ENCODE results near the gene CDH13. TPM values are rescaled to one million over a fixed set of nuclear protein-coding genes. Genes with fewer than 3 reads are reported as not detected.

Gene CDH13
- total RNA-seq, 1 donor from 2014 or later: 81.1 TPM

DNA sequence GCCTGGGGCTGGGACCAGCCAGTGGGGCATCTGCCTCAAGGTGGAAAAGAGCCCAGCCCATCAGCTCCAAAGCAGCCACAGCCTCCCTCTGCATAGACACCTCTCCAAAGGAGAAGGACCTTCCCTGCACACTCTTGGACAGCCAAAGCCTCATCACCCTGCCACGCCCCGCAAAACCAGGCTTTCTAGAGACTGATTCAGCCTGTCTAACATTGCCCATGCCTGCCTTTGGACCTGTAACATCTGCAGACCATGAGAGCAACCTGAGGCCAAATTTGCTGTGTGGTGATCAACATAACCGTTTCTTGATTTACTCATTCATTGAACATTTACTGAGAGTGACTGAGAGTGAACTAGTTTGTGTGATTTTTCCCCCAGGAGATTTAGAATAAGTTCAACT is 961.3 kb downstream of the CDH13 start:
- H3K36me3 Mint-ChIP-seq (ENCODE audit: unreplicated experiment): peaks cover 16% of the 10 kb centered on the region
- TF ChIP-seq, protein P1, sequence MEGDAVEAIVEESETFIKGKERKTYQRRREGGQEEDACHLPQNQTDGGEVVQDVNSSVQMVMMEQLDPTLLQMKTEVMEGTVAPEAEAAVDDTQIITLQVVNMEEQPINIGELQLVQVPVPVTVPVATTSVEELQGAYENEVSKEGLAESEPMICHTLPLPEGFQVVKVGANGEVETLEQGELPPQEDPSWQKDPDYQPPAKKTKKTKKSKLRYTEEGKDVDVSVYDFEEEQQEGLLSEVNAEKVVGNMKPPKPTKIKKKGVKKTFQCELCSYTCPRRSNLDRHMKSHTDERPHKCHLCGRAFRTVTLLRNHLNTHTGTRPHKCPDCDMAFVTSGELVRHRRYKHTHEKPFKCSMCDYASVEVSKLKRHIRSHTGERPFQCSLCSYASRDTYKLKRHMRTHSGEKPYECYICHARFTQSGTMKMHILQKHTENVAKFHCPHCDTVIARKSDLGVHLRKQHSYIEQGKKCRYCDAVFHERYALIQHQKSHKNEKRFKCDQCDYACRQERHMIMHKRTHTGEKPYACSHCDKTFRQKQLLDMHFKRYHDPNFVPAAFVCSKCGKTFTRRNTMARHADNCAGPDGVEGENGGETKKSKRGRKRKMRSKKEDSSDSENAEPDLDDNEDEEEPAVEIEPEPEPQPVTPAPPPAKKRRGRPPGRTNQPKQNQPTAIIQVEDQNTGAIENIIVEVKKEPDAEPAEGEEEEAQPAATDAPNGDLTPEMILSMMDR (IDR thresholded peaks at IDR 0.05; ENCODE audit: partially characterized antibody, unreplicated experiment): no peak
- peaks cover 33% of the 10 kb centered on the region for H3K4me1 Mint-ChIP-seq (ENCODE audit: low read depth, unreplicated experiment)
- H3K4me3 Mint-ChIP-seq (ENCODE audit: unreplicated experiment): no peak overlapping the region
- no peak overlapping the region for H3K27ac Mint-ChIP-seq (ENCODE audit: unreplicated experiment)
- DNase-seq: no peak
- H3K27me3 Mint-ChIP-seq (ENCODE audit: unreplicated experiment): peaks cover 5% of the 10 kb centered on the region
- H3K9me3 Mint-ChIP-seq (ENCODE audit: unreplicated experiment): peaks cover 15% of the 10 kb centered on the region

DNA sequence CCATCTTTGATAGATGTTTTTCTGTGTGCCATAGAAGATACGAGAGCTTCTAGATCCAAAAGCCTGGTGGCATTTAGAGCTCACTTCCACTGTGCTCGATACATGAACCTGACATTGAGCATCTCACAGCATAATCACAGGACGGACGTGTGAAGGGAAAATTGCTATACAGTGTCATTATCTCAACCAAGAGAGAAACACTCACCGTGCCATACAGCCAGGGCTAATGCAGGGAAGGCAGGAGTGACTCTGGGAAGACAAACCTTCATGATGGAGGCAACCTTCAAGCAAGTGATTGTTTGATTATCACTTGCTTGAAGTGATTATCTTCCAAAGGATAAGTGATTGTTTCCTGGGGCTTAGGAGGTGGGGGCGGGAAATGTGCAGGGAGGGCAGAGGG is 962.8 kb downstream of the CDH13 start:
- TF ChIP-seq, protein P1 (IDR thresholded peaks at IDR 0.05; ENCODE audit: partially characterized antibody, unreplicated experiment): no peak
- Mint-ChIP-seq H3K27me3 (ENCODE audit: unreplicated experiment) (peaks cover 5% of the 10 kb centered on the region), H3K4me3 (ENCODE audit: unreplicated experiment) (no peak overlapping the region), H3K9me3 (ENCODE audit: unreplicated experiment) (peaks cover 10% of the 10 kb centered on the region), H3K4me1 (ENCODE audit: low read depth, unreplicated experiment) (peaks cover 33% of the 10 kb centered on the region), H3K27ac (ENCODE audit: unreplicated experiment) (no peak overlapping the region), H3K36me3 (ENCODE audit: unreplicated experiment) (peaks cover 16% of the 10 kb centered on the region)
- no peak for DNase-seq

DNA sequence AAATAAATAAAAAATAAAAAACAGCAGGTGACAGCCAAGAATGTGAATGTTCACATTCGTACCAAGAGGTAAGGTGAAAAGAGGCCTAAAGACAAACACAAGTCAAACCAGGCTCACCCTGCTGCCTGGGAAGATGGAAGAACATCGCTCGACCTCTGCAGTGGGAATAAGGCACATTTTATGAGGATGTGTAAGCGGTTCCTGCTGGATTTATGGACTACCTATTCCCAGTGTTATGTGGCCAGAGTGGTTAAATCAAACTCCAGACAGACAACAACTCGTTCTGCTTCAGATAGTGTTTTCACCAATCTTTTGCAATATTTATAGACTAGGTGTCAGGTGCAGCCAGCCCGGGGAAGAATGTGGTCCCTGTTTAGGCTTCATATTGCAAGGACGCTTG is 966.0 kb downstream of the CDH13 start:
- Mint-ChIP-seq H3K36me3 (ENCODE audit: unreplicated experiment) (peaks cover 16% of the 10 kb centered on the region), H3K4me1 (ENCODE audit: low read depth, unreplicated experiment) (peaks cover 8% of the 10 kb centered on the region), H3K27me3 (ENCODE audit: unreplicated experiment) (peaks cover 2% of the 10 kb centered on the region), H3K9me3 (ENCODE audit: unreplicated experiment) (peaks cover 10% of the 10 kb centered on the region), H3K4me3 (ENCODE audit: unreplicated experiment) (no peak overlapping the region), H3K27ac (ENCODE audit: unreplicated experiment) (no peak overlapping the region)
- DNase-seq: no peak
- TF ChIP-seq, protein P1 (IDR thresholded peaks at IDR 0.05; ENCODE audit: partially characterized antibody, unreplicated experiment): no peak

DNA sequence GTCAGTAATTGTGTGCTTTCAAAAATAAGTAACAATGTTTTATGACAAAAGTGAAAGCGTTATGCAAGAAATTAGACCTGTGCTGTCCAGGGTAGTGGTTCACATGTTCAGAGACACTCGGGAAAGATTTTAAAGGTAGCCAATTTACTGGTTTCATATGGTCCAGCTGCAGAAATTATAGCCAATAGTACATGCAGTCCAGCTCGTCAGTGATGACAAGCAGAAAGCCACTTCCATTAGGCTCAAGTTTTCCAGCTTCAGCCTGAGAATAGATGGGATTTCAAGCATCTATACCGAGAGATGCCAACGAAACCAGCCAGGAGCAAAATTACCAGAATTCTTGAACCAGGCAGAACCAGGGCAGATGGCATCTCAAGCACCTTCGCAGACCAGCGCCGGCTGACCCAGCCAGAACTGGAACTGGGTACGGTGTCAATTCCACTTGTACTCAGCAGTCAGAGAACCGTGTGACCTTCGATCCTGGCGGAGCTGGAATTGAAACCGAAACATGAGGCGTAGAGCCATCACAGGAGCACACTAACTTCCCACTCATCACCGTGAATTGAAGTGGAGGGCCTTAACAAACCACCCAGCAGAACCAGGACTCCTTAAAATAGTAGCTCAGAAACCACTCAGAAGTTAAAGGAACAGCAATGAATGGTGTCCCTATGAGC is 973.2 kb downstream of the CDH13 start:
- TF ChIP-seq, protein P1 (IDR thresholded peaks at IDR 0.05; ENCODE audit: partially characterized antibody, unreplicated experiment): no peak
- H3K27ac Mint-ChIP-seq (ENCODE audit: unreplicated experiment): no peak overlapping the region
- no peaks in the 10 kb centered on the region for H3K27me3 Mint-ChIP-seq (ENCODE audit: unreplicated experiment)
- no peak overlapping the region for H3K4me3 Mint-ChIP-seq (ENCODE audit: unreplicated experiment)
- no peaks in the 10 kb centered on the region for H3K36me3 Mint-ChIP-seq (ENCODE audit: unreplicated experiment)
- H3K4me1 Mint-ChIP-seq (ENCODE audit: low read depth, unreplicated experiment): peaks cover 1% of the 10 kb centered on the region
- H3K9me3 Mint-ChIP-seq (ENCODE audit: unreplicated experiment): peaks cover 3% of the 10 kb centered on the region
- no peak for DNase-seq
